ENCODE data around the gene UMODL1. TPM values are rescaled to one million over a fixed set of nuclear protein-coding genes. Genes with fewer than 3 reads are reported as not detected.

UMODL1 gene
- not detected in 2 replicates for total RNA-seq

GRCh38 chr21:42071146-42071737 is at the start of gene UMODL1:
TSS of gene UMODL1 (plus strand) at chr21:42071317. CDS start at chr21:42071317, 0 bp downstream.
- intact Hi-C loops (cut with micrococcal nuclease) = no loop called here
- DNase-seq = no peak
- no peak within 1 kb of the TSS for H3K27ac Mint-ChIP-seq
- no peaks in the 10 kb centered on the region for H3K9me3 Mint-ChIP-seq
- no peak within 1 kb of the TSS for H3K4me3 Mint-ChIP-seq
- peaks cover 9% of the 10 kb centered on the region for H3K27me3 Mint-ChIP-seq
- H3K36me3 Mint-ChIP-seq (ENCODE audit: low read depth) = no peaks in the 10 kb centered on the region
- no peaks in the 10 kb centered on the region for H3K4me1 Mint-ChIP-seq

- H3K27ac Mint-ChIP-seq = no peak overlapping the region
- no peak for DNase-seq
- H3K4me1 Mint-ChIP-seq = no peaks in the 10 kb centered on the region
- no peaks in the 10 kb centered on the region for H3K36me3 Mint-ChIP-seq (ENCODE audit: low read depth)
- intact Hi-C loops (cut with micrococcal nuclease) = no loop called here
- H3K27me3 Mint-ChIP-seq = peaks cover 8% of the 10 kb centered on the region
- H3K4me3 Mint-ChIP-seq = no peak overlapping the region
- H3K9me3 Mint-ChIP-seq = no peaks in the 10 kb centered on the region
Observed at GRCh38 chr21:42021371-42022090, 49.6 kb upstream of the UMODL1 start.

GRCh38 chr21:42022091-42022430 is 49.1 kb upstream of the UMODL1 start:
- H3K4me1 Mint-ChIP-seq = no peaks in the 10 kb centered on the region
- DNase-seq = no peak
- no peaks in the 10 kb centered on the region for H3K36me3 Mint-ChIP-seq (ENCODE audit: low read depth)
- no peaks in the 10 kb centered on the region for H3K9me3 Mint-ChIP-seq
- H3K4me3 Mint-ChIP-seq = no peak overlapping the region
- peaks cover 8% of the 10 kb centered on the region for H3K27me3 Mint-ChIP-seq
- intact Hi-C loops (cut with micrococcal nuclease) = no loop called here
- H3K27ac Mint-ChIP-seq = no peak overlapping the region

GRCh38 chr21:42022906-42023305 is 48.2 kb upstream of the UMODL1 start:
- Mint-ChIP-seq H3K27me3 (peaks cover 8% of the 10 kb centered on the region), H3K36me3 (ENCODE audit: low read depth) (no peaks in the 10 kb centered on the region), H3K9me3 (no peaks in the 10 kb centered on the region), H3K4me3 (no peak overlapping the region), H3K27ac (no peak overlapping the region), H3K4me1 (no peaks in the 10 kb centered on the region)
- no peak for DNase-seq
- intact Hi-C loops (cut with micrococcal nuclease) = no loop called here

GRCh38 chr21:42025376-42026081 is 45.6 kb upstream of the UMODL1 start:
- Mint-ChIP-seq H3K4me3 (no peak overlapping the region), H3K27ac (no peak overlapping the region), H3K4me1 (no peaks in the 10 kb centered on the region), H3K36me3 (ENCODE audit: low read depth) (no peaks in the 10 kb centered on the region), H3K27me3 (no peaks in the 10 kb centered on the region), H3K9me3 (no peaks in the 10 kb centered on the region)
- intact Hi-C loops (cut with micrococcal nuclease) = no loop called here
- no peak for DNase-seq

GRCh38 chr21:42026082-42026435 is 45.1 kb upstream of the UMODL1 start:
- intact Hi-C loops (cut with micrococcal nuclease) = no loop called here
- no peaks in the 10 kb centered on the region for H3K4me1 Mint-ChIP-seq
- no peaks in the 10 kb centered on the region for H3K27me3 Mint-ChIP-seq
- H3K36me3 Mint-ChIP-seq (ENCODE audit: low read depth) = no peaks in the 10 kb centered on the region
- no peak overlapping the region for H3K27ac Mint-ChIP-seq
- H3K9me3 Mint-ChIP-seq = no peaks in the 10 kb centered on the region
- no peak overlapping the region for H3K4me3 Mint-ChIP-seq
- DNase-seq = no peak

- Mint-ChIP-seq H3K9me3 (no peaks in the 10 kb centered on the region), H3K27ac (no peak overlapping the region), H3K4me3 (no peak overlapping the region), H3K4me1 (no peaks in the 10 kb centered on the region), H3K27me3 (no peaks in the 10 kb centered on the region), H3K36me3 (ENCODE audit: low read depth) (no peaks in the 10 kb centered on the region)
- intact Hi-C loops (cut with micrococcal nuclease) = no loop called here
- DNase-seq = no peak
Observed at GRCh38 chr21:42027085-42027821, 43.9 kb upstream of the UMODL1 start.

- no peaks in the 10 kb centered on the region for H3K4me1 Mint-ChIP-seq
- no peak overlapping the region for H3K27ac Mint-ChIP-seq
- no peaks in the 10 kb centered on the region for H3K36me3 Mint-ChIP-seq (ENCODE audit: low read depth)
- no peaks in the 10 kb centered on the region for H3K27me3 Mint-ChIP-seq
- DNase-seq = no peak
- H3K4me3 Mint-ChIP-seq = no peak overlapping the region
- intact Hi-C loops (cut with micrococcal nuclease) = no loop called here
- H3K9me3 Mint-ChIP-seq = no peaks in the 10 kb centered on the region
Observed at GRCh38 chr21:42027822-42028765, 43.0 kb upstream of the UMODL1 start.

- H3K9me3 Mint-ChIP-seq = no peaks in the 10 kb centered on the region
- H3K27me3 Mint-ChIP-seq = no peaks in the 10 kb centered on the region
- no peak overlapping the region for H3K27ac Mint-ChIP-seq
- H3K4me3 Mint-ChIP-seq = no peak overlapping the region
- intact Hi-C loops (cut with micrococcal nuclease) = no loop called here
- no peaks in the 10 kb centered on the region for H3K4me1 Mint-ChIP-seq
- DNase-seq = no peak
- no peaks in the 10 kb centered on the region for H3K36me3 Mint-ChIP-seq (ENCODE audit: low read depth)
Observed at GRCh38 chr21:42028766-42029425, 42.2 kb upstream of the UMODL1 start.

- H3K9me3 Mint-ChIP-seq = no peaks in the 10 kb centered on the region
- no peaks in the 10 kb centered on the region for H3K36me3 Mint-ChIP-seq (ENCODE audit: low read depth)
- DNase-seq = no peak
- intact Hi-C loops (cut with micrococcal nuclease) = no loop called here
- H3K4me1 Mint-ChIP-seq = no peaks in the 10 kb centered on the region
- H3K27me3 Mint-ChIP-seq = no peaks in the 10 kb centered on the region
- no peak overlapping the region for H3K27ac Mint-ChIP-seq
- no peak overlapping the region for H3K4me3 Mint-ChIP-seq
Observed at GRCh38 chr21:42030311-42030710, 40.8 kb upstream of the UMODL1 start.

- no peaks in the 10 kb centered on the region for H3K4me1 Mint-ChIP-seq
- no peak overlapping the region for H3K27ac Mint-ChIP-seq
- intact Hi-C loops (cut with micrococcal nuclease) = no loop called here
- H3K27me3 Mint-ChIP-seq = peaks cover 2% of the 10 kb centered on the region
- H3K4me3 Mint-ChIP-seq = no peak overlapping the region
- no peak for DNase-seq
- H3K36me3 Mint-ChIP-seq (ENCODE audit: low read depth) = no peaks in the 10 kb centered on the region
- no peaks in the 10 kb centered on the region for H3K9me3 Mint-ChIP-seq
Observed at GRCh38 chr21:42031241-42031640, 39.9 kb upstream of the UMODL1 start.

- intact Hi-C loops (cut with micrococcal nuclease) = no loop called here
- no peaks in the 10 kb centered on the region for H3K9me3 Mint-ChIP-seq
- peaks cover 2% of the 10 kb centered on the region for H3K27me3 Mint-ChIP-seq
- no peak overlapping the region for H3K27ac Mint-ChIP-seq
- no peaks in the 10 kb centered on the region for H3K36me3 Mint-ChIP-seq (ENCODE audit: low read depth)
- DNase-seq = no peak
- no peaks in the 10 kb centered on the region for H3K4me1 Mint-ChIP-seq
- H3K4me3 Mint-ChIP-seq = no peak overlapping the region
Observed at GRCh38 chr21:42031816-42032215, 39.3 kb upstream of the UMODL1 start.

- H3K4me1 Mint-ChIP-seq = no peaks in the 10 kb centered on the region
- H3K27me3 Mint-ChIP-seq = peaks cover 2% of the 10 kb centered on the region
- no peaks in the 10 kb centered on the region for H3K36me3 Mint-ChIP-seq (ENCODE audit: low read depth)
- no peak overlapping the region for H3K4me3 Mint-ChIP-seq
- DNase-seq = no peak
- no peaks in the 10 kb centered on the region for H3K9me3 Mint-ChIP-seq
- intact Hi-C loops (cut with micrococcal nuclease) = no loop called here
- H3K27ac Mint-ChIP-seq = no peak overlapping the region
Observed at GRCh38 chr21:42032266-42032665, 38.9 kb upstream of the UMODL1 start.
